NCI-H2196 treated with DMSO at 0.1 percent for 48 hours (cell line): ENCODE measurements around the gene RPS6KA2.
"Not testable (repeated sequence)": the region's sequence is repeated elsewhere in the genome, so short reads cannot be mapped to it uniquely, and the experiment has no call there.

Experiments used
- DNase-seq: peaks from one replicate; lab custom pipeline; 2025; ENCODE audit not compliant: unreplicated experiment; lab: John Stamatoyannopoulos, UW

RPS6KA2 gene

DNA sequence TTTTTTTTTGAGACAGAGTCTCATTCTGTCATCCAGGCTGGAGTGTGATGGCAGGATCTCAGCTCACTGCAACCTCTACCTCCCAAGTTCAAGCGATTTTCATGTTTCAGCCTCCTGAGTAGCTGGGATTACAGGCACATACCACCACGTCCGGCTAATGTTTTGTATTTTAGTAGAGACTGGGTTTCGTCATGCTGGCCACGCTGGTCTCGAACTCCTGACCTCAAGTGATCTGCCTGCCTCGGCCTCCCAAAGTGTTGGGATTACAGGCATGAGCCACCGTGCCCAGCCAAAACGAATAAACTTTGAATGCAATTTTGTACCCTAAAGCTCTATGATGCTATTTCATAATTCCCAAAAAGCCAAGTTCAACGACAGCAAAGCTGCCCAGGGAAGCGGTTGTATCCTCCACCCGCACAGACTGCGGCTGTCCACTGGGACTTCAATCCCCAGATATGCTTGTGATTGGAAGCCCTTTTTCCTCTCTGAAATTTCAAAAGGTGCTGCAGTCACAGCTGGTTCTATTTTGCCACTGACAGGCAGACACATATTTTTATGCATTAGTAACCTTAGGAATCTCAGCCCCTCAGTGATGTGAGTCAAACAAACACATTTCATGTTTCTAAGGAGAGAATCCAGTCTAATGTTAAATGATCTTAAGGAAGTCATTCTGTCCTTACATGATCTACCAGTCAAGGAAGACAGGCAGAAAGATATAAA is 31.8 kb downstream of the RPS6KA2 start:
- no peak for DNase-seq

- DNase-seq = no peak
Observed at GRCh38 chr6:166592821-166593220, 34.2 kb downstream of the RPS6KA2 start.

DNA sequence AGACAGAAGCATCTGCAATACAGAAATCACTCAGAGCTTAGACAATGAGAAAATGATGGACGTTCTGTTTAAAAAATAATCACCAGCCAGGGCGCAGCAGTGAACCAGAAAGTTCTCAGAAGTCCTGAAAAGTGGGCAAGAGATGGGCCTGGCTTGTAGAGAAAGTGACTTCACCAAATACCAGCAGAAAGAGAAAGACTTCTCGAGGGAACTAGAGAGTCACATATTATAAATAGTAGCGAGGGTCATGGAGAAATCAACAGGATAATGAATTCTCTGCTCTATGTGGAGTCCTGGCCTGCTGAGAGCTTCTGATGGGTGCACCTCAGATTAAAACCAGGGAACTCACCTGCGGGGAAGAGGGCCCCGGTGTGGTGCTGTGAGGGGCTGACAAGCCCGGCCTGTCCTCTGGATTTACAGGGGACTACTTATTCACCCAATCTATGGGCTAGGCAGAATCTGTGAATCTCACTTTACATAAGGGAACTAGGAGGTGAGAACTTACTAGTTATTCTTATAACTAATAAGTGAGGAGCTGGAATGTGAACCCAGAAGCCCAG is 35.0 kb downstream of the RPS6KA2 start:
- DNase-seq = no peak

GRCh38 chr6:166591026-166591425 is 36.0 kb downstream of the RPS6KA2 start:
- no peak for DNase-seq

GRCh38 chr6:166589786-166590574 is 37.1 kb downstream of the RPS6KA2 start:
- DNase-seq = no peak

- DNase-seq = no peak
Observed at GRCh38 chr6:166589337-166589731, 37.7 kb downstream of the RPS6KA2 start.

DNA sequence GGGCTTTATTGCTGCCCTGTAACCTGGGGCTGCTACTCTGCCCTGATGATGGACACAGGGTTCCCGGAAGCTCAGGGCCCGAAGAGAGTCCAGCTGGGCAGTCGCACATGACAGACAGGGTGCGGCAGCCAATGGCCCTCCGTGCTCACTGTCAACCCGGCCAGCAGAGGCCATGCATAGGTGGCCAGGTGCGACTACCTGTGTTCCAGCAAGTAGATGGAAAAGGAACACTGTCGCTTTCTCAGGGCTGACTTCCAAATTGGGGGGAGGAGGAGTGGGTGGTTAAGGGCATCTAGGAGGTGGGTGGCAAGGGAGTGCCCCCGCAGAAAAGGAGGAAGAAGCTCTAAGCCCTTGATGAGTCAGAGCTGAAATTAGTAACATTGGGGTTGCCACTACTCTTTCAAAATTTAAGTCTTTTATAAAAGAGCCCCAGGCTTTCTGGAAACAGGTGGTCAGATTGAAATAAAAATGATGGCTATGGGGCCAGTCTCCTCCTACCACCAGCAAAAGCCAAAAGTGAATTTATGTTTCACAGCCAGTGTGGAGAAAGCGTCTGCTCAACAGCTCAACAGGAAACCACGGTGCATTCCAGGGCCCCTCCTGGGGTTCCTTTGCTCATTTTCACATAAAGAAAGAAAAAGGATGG is 38.2 kb downstream of the RPS6KA2 start:
- no peak for DNase-seq

DNA sequence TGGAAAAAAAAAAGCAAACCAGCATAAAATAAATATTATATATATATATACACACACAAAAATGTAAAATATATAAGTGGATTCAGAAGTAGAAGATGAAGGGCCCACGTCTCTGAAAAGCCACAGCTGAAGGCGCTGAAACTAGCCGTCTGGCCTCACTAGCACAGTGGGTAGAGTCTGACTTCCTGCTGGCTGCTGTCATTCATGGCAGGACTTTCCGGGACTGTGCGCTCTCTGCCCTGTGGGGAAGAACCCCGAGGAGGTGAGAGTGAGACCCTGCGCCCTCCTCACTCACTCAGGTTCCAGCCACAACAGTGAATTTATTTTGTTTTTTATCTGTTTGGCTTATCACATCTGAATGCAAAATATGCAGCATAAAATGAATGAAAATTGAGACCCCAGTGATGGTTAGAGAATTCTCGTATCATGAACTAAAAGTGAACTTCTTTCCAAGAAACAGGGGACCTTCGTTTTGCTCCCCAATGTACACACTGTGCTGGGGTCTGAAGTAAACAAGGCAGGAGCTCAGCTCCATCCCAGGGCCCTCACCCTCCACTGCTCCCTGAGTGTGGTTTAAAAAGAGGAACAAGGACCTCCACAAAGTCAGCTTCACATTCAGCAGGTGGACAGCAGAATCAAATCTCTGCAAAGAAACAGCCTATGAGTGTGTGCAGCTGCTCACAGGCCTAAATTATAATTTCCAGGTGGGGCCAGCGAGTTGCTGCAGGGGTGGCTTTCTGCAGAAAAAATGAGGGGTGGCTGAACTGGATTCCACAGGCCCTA is 39.2 kb downstream of the RPS6KA2 start:
- no peak for DNase-seq

GRCh38 chr6:166586424-166587156 is 40.5 kb downstream of the RPS6KA2 start, which contains the start of gene RAMACL:
RAMACL (minus strand) TSS chr6:166586678; CDS start chr6:166586477, 201 bp downstream.
- DNase-seq = no peak

GRCh38 chr6:166584853-166585429 is 42.1 kb downstream of the RPS6KA2 start:
- no peak for DNase-seq

DNA sequence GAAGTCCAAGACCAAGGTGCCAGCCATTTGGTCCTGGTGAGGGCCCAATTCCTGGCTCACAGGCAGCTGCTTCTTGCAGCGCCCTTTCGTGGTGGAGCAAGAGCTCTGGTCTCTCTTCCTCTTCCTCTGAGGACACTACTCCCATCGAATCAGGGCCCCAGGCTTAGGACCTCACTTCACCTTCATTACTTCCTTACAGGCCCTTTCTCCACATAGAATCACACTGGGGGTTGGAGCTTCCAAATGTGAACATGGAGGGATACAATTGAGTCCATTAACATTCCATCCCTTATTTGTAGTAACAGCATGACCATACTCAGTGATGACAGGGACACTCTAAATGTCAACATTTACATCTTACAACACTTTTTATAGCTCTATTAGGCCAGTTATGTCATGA is 42.9 kb downstream of the RPS6KA2 start:
- no peak for DNase-seq

GRCh38 chr6:166583230-166583965 is 43.7 kb downstream of the RPS6KA2 start:
- no peak for DNase-seq

GRCh38 chr6:166582258-166582657 is 44.8 kb downstream of the RPS6KA2 start:
- DNase-seq = no peak

GRCh38 chr6:166581801-166582200 is 45.2 kb downstream of the RPS6KA2 start:
- DNase-seq = not testable (repeated sequence)

DNA sequence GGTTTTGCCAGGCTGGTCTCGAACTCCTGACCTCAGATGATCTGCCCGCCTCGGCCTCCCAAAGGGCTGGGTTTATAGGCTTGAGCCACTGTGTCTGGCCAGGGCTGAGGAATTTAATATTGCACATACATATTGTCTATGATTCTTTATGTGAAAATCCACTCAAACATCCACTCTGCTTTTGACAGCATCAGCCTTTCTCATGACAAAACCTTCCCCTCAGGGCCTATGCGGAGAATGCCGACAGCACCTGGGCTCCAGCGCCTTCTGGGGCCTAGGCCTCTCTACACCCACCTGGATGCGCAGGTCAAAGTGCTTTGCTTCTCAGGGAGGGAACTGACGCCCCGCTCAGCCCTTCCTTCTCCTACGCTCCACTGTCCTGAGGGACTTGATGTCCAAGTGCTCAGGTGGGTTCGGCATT is 46.0 kb downstream of the RPS6KA2 start:
- DNase-seq = no peak

- no peak for DNase-seq
Observed at GRCh38 chr6:166580076-166581050, 46.7 kb downstream of the RPS6KA2 start.

- DNase-seq = no peak
Observed at GRCh38 chr6:166579237-166579850, 47.7 kb downstream of the RPS6KA2 start.
